ENCODE data around the gene RWDD4.

RWDD4 gene

GRCh38 chr4:183659029-183659871 is at the start of gene RWDD4, which contains the start of gene TRAPPC11:
Gene RWDD4, minus strand, starts transcription at chr4:183659185. Its CDS starts 233 bp downstream, at chr4:183658952.
Gene TRAPPC11, plus strand, starts transcription at chr4:183659293. Its CDS starts 4,575 bp downstream, at chr4:183663868.
- DNase-seq (ENCODE audit: low read depth): peak; percentile 85

GRCh38 chr4:183702492-183702891 is 43.5 kb upstream of the RWDD4 start:
- DNase-seq (ENCODE audit: low read depth): no peak

- DNase-seq (ENCODE audit: low read depth): no peak
Measured at GRCh38 chr4:183700407-183700806, 41.4 kb upstream of the RWDD4 start.

- no peak for DNase-seq (ENCODE audit: low read depth)
Measured at GRCh38 chr4:183698909-183699308, 39.9 kb upstream of the RWDD4 start.

DNA sequence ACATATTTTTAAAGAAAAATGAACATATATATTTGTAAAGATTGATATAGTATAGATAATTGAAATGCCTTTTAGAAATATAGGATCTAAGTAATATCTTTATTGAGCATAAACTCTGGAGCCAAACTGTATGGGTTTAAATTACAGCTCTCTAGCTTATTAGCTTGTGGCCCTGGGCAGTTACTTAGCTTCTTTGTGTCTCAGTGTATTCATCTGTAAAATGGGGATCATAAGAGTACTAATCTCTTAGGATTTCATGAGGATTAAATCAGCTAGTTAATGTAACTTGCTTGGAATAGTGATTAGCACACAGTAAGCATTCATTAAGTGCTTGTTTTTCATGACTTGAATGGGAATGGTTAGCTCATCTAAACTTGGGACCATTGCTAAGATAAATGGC is 32.9 kb upstream of the RWDD4 start:
- no peak for DNase-seq (ENCODE audit: low read depth)

GRCh38 chr4:183691006-183691405 is 32.0 kb upstream of the RWDD4 start:
- no peak for DNase-seq (ENCODE audit: low read depth)

GRCh38 chr4:183688216-183688615 is 29.2 kb upstream of the RWDD4 start:
- no peak for DNase-seq (ENCODE audit: low read depth)

DNA sequence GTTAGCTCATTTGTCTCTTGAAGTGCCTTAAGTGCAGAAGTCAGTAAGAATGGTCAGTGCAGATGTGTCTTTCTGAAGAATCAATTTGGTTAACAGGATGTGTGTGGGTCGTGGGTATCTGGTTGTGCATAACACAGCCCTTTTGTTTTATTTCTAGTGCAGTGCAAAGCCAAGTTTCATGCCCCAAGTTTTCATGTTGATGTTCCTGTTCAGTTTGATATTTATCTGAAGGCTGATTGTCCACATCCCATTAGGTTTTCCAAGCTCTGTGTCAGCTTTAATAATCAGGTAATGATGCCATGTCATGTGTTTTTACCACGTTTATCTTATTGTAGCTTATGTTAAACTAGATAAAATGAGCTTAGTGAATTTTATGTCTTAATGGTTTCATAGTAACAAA is 27.5 kb upstream of the RWDD4 start:
- no peak for DNase-seq (ENCODE audit: low read depth)

DNA sequence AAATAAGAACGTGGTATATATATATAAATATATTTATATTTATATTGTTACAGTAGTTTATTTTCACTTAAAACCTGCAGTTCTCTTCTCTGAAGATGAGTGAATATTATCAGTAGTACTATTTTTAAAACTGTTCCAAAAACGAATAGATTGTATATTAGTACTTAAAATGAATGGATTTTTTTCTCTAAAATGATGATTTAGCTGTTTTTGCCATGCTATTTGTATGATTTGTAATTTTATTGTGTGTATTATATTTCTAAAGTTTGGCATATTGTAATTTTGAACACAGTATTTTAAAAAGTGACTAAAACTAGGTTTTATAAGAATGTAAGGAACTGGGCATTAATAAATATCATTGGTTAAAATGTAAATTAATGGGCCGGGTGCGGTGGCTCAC is 22.1 kb upstream of the RWDD4 start:
- DNase-seq (ENCODE audit: low read depth): no peak

DNA sequence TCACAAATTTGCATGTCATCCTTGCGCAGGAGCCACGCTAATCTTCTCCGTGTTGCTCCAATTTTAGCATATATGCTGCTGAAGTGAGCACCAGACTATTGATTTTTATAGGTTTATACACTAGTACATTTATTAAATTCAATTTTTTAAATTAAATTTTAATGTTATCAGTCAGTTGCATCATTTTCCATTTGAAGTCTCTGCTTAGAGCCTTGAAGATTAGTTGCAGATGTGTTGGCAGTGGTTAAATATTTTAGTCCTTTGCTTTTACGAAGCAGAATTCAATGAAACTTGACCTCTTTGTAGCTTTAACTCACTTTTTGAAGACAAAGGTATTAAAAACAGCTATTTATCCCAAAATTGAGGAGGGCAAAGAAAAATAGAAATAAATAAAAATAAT is 16.6 kb upstream of the RWDD4 start:
- DNase-seq (ENCODE audit: low read depth): no peak

- DNase-seq (ENCODE audit: low read depth): no peak
Measured at GRCh38 chr4:183674153-183674552, 15.2 kb upstream of the RWDD4 start.

- DNase-seq (ENCODE audit: low read depth): no peak
Measured at GRCh38 chr4:183670960-183671555, 12.1 kb upstream of the RWDD4 start.

- no peak for DNase-seq (ENCODE audit: low read depth)
Measured at GRCh38 chr4:183670251-183670650, 11.3 kb upstream of the RWDD4 start.

- DNase-seq (ENCODE audit: low read depth): no peak
Measured at GRCh38 chr4:183666088-183666487, 7.1 kb upstream of the RWDD4 start.

DNA sequence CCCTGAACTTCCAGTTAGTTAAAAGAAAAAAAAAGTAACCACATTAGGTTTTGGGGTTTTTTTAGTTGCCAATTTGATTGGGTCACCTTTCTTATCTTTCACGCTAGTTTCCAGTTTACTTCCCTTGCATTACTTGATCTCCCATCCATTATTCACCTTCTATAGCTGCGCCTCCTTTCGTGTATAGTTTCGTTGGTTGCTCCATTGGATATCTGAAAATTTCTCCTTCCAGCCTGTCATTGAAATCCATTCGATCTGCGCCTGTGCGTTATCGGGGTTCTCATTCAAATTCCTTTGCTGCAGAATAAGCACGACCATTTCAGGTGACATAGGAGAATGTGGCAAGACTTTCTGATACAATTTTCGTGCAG is 872 bp upstream of the RWDD4 start:
- no peak for DNase-seq (ENCODE audit: low read depth)

DNA sequence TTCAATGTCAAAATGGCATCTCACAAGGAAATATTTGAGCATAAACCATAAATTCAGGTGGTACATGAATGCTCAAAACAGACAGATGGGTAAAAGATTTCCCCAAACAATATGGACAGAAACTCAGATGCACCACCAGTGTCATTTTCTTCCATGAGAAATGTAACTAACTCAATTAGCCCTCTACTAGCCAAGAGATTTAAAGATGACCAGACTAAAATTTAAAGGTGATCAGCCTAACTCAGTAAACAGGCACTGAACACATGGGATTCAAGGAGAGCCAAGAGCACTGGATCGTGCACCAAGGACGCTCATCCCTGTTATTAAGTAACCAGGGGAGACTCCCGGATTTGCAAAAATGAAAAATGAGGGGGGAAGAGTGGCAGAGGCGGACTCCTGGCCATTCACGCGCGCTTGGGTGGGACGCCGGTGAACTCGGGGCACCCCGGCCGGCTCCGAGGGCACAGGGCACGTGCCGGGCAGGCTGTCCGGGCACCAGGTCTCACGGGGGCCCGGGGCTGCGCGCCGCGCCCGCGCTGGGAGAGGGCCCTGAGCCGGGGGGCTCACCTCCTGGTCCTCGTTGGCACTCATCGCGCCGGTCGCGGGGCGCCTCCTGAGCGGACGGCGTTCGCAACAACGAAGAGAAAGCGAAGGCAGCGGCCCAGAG is 490 bp downstream of the RWDD4 start:
- no peak for DNase-seq (ENCODE audit: low read depth)

GRCh38 chr4:183657564-183657963 is 1.4 kb downstream of the RWDD4 start:
- DNase-seq (ENCODE audit: low read depth): no peak

- DNase-seq (ENCODE audit: low read depth): no peak
Measured at GRCh38 chr4:183645326-183645725, 13.7 kb downstream of the RWDD4 start.

DNA sequence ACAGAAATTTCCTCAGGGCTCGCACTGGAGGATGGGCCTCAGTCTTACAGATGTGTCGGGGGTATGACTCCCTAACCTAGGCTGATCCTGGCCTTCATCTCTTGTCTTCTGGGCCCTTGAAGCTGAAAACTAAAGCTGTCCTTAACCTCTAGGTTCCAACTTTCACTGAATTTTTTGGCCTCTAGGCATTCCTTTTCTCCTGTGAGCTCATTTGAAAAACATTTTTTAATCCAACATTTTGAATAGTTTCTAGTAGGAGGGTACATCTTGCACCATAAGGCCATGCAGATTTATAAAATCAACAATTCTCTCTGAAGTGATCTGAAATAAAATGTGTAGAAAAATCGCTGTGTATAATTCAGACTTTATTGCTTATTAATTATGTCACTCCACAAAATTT is 19.7 kb downstream of the RWDD4 start:
- DNase-seq (ENCODE audit: low read depth): no peak

- no peak for DNase-seq (ENCODE audit: low read depth)
Measured at GRCh38 chr4:183638436-183638835, 20.5 kb downstream of the RWDD4 start.

DNA sequence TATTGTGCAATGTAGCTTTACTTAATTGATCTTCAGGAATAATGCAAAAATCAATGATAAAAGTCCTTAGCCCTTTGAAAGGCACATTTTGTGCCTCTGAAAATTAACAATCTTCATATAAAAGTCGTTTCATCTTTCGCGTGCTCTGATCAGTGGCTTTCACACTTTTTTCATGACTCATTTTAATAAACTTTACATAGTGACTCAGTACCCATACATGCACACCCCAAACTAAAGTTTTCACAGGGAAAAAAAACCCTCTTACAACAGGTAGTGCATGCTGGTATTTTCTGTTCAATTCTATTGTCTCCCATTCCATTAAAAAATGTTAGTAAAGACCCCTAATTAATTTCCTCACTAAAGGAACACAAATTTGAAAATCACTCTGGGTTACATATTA is 21.5 kb downstream of the RWDD4 start:
- DNase-seq (ENCODE audit: low read depth): no peak

- DNase-seq (ENCODE audit: low read depth): no peak
Measured at GRCh38 chr4:183636923-183637322, 22.1 kb downstream of the RWDD4 start.

DNA sequence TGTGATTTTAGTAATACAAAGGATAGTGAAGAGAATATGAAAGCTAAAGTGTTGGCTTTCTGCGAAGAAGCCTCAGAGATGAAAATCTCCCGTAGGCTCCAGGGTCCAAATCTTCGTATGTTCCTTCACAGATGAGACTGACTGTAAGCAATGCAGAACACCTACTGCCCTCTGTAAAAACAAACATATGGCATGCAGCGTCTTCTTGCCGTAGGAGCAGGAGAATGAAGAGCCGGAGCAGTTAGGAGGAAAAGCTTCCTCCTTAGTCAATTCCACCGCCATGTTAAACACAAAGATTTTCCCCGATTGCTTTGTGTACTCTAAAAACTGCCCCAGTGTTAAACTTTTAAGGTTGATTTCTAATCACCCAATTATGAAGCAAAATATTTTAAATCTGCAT is 22.5 kb downstream of the RWDD4 start:
- no peak for DNase-seq (ENCODE audit: low read depth)

Data from HS-5 (cell line).